Peyer's patch (tissue), 4 donors: ENCODE data around the gene IGSF8. TPM values are rescaled to one million over a fixed set of nuclear protein-coding genes. Genes with fewer than 3 reads are reported as not detected.

Experiments
- DNase-seq, 3 donors: peaks; one replicate each; pipeline ENCODE4 v3.0.0-alpha.2; 2017 to 2019
- H3K27ac ChIP-seq, 4 donors: fragments of 200-600 bp; sonication (generic); one replicate each; pipeline ENCODE4 v1.5.1; 2016 to 2019
- H3K27me3 ChIP-seq, 2 donors: fragments of 200-600 bp; sonication (generic); one replicate each; pipeline ENCODE4 v1.5.1; 2019
- H3K36me3 ChIP-seq, 3 donors: fragments of 200-600 bp; sonication (generic); one replicate each; pipeline ENCODE4 v1.5.1; 2016 to 2019
- H3K4me1 ChIP-seq, 4 donors: fragments of 200-600 bp; sonication (generic); one replicate each; pipeline ENCODE4 v1.5.1; 2016 to 2019
- H3K4me3 ChIP-seq, 4 donors: fragments of 200-600 bp; sonication (generic); 1 replicate in 3 of 4; 2 replicates in 1 of 4; pipeline ENCODE4 v1.5.1; 2016 to 2019; ENCODE audit warnings: mild to moderate bottlenecking in 1 of 4
- H3K9me3 ChIP-seq, 4 donors: fragments of 200-600 bp; sonication (generic); one replicate each; pipeline ENCODE4 v1.5.1; 2016 to 2019; ENCODE audit warnings: mild to moderate bottlenecking in 1 of 4
- POLR2A ChIP-seq, 2 donors: fragments of 450-650 bp; IDR thresholded peaks; one replicate each; pipeline ENCODE4 v1.5.1; 2017; ENCODE audit warnings: antibody characterized with exemption in 2 of 2, mild to moderate bottlenecking in 2 of 2, moderate library complexity in 2 of 2
- total RNA-seq, 4 donors: library from RNA; depleted of rRNA; stranded (reverse); fragments of >200 nt; gene quantifications; one replicate each; pipeline ENCODE4 v1.1.0, GENCODE V29; 2016
- TF ChIP-seq, protein P1 (sequence below), 6 experiments: fragments of 450-650 bp in 4 of 6; fragments of 200-600 bp in 2 of 6; sonication (generic) in 1 of 6; IDR thresholded peaks; one replicate each; pipeline ENCODE4 v1.5.1; 2017 to 2019; ENCODE audit warnings: antibody characterized with exemption in 6 of 6, mild to moderate bottlenecking in 3 of 6, moderate library complexity in 1 of 6

Gene IGSF8
- total RNA-seq, 4 donors from 2014 or later = 20.6 to 65.3 (median 38.9) TPM

- TF ChIP-seq POLR2A (IDR thresholded peaks at IDR 0.05) = no peak
- TF ChIP-seq, protein P1, sequence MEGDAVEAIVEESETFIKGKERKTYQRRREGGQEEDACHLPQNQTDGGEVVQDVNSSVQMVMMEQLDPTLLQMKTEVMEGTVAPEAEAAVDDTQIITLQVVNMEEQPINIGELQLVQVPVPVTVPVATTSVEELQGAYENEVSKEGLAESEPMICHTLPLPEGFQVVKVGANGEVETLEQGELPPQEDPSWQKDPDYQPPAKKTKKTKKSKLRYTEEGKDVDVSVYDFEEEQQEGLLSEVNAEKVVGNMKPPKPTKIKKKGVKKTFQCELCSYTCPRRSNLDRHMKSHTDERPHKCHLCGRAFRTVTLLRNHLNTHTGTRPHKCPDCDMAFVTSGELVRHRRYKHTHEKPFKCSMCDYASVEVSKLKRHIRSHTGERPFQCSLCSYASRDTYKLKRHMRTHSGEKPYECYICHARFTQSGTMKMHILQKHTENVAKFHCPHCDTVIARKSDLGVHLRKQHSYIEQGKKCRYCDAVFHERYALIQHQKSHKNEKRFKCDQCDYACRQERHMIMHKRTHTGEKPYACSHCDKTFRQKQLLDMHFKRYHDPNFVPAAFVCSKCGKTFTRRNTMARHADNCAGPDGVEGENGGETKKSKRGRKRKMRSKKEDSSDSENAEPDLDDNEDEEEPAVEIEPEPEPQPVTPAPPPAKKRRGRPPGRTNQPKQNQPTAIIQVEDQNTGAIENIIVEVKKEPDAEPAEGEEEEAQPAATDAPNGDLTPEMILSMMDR (IDR thresholded peaks at IDR 0.05) = no peak
- Histone ChIP-seq H3K36me3 (peaks cover 0 to 1% (median 0%) of the 10 kb centered on the region in 3 donors), H3K4me1 (no peaks in the 10 kb centered on the region), H3K27me3 (no peaks in the 10 kb centered on the region), H3K9me3 (no peaks in the 10 kb centered on the region), H3K27ac (no peak overlapping the region), H3K4me3 (no peak overlapping the region)
- DNase-seq = no peak
These were observed 35.8 kb upstream of the IGSF8 start for GRCh38 chr1:160133990-160134770.

DNA sequence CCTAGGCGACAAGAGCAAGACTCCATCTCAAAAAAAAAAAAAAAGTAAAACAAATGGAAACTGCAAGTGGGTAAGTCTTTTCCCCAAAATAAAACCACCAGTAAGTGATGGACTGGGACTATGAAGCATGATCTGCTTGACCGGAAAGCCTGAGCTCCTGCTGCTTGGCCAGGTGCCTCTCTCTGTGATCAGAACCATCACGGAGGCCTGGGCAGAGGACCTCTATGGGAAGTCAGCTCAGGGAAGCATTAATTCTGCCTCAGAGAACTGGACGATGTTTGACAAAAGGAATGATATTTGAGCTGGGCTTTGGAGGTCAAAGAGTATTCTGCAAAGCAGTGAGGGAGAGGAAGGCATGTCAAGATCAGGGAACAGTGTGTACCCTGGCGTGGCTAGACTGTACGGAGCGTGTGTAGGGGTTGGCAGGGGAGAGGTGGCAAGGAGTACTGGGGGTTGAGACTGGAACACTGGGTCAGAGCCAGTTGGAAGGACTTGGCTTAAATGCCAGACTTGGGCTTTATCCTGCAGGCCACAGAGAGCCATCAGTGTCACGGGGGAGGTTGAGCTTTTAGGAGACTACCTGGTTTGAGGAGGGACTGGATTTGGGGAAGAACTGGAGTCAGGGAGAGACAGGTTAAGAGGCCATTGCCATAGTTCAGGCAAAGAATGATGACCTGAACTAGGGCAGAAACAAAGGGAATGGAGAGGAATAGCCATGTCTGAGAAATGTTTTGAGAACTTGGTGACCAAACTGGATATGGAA is 33.6 kb upstream of the IGSF8 start:
- Histone ChIP-seq H3K27me3 (no peaks in the 10 kb centered on the region), H3K27ac (peak overlapping the region in 1 of 4 donors; percentile 14), H3K9me3 (no peaks in the 10 kb centered on the region), H3K4me3 (no peak overlapping the region), H3K4me1 (no peaks in the 10 kb centered on the region), H3K36me3 (peaks cover 0 to 6% (median 0%) of the 10 kb centered on the region in 3 donors)
- no peak for DNase-seq
- no peak for TF ChIP-seq POLR2A (IDR thresholded peaks at IDR 0.05)

GRCh38 chr1:160130939-160131338 is 32.5 kb upstream of the IGSF8 start:
- no peak for TF ChIP-seq POLR2A (IDR thresholded peaks at IDR 0.05)
- TF ChIP-seq, protein P1 (IDR thresholded peaks at IDR 0.05) = no peak
- Histone ChIP-seq H3K27ac (no peak overlapping the region), H3K9me3 (no peaks in the 10 kb centered on the region), H3K27me3 (no peaks in the 10 kb centered on the region), H3K4me3 (no peak overlapping the region), H3K4me1 (no peaks in the 10 kb centered on the region), H3K36me3 (peaks cover 0 to 6% (median 0%) of the 10 kb centered on the region in 3 donors)
- DNase-seq = no peak

- Histone ChIP-seq H3K27me3 (no peaks in the 10 kb centered on the region), H3K27ac (no peak overlapping the region), H3K4me1 (no peaks in the 10 kb centered on the region), H3K4me3 (no peak overlapping the region), H3K9me3 (no peaks in the 10 kb centered on the region), H3K36me3 (peaks cover 0 to 6% (median 0%) of the 10 kb centered on the region in 3 donors)
- TF ChIP-seq, protein P1 (IDR thresholded peaks at IDR 0.05) = no peak
- TF ChIP-seq POLR2A (IDR thresholded peaks at IDR 0.05) = no peak
- DNase-seq = no peak
These were observed 32.1 kb upstream of the IGSF8 start for GRCh38 chr1:160130486-160130885.

DNA sequence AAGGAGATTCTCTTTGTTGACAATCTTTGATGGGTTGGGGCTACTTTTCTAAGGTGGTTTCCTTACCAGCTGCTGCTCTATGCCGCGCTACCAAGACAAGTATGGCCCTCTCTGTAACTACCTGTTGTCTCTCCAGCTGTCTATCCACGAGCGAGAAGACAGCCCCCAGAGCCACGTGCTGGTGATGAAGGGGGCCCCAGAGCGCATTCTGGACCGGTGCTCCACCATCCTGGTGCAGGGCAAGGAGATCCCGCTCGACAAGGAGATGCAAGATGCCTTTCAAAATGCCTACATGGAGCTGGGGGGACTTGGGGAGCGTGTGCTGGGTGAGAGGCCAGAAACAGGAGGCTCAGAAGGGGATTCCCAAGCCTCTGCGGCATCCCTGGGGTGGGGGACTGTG is 31.5 kb upstream of the IGSF8 start:
- H3K27me3 ChIP-seq = no peaks in the 10 kb centered on the region
- no peak overlapping the region for H3K4me3 ChIP-seq
- no peak overlapping the region for H3K27ac ChIP-seq
- no peak for TF ChIP-seq POLR2A (IDR thresholded peaks at IDR 0.05)
- TF ChIP-seq, protein P1 (IDR thresholded peaks at IDR 0.05) = no peak
- H3K9me3 ChIP-seq = no peaks in the 10 kb centered on the region
- peaks cover 0 to 6% (median 0%) of the 10 kb centered on the region in 3 donors for H3K36me3 ChIP-seq
- DNase-seq = no peak
- H3K4me1 ChIP-seq = no peaks in the 10 kb centered on the region

DNA sequence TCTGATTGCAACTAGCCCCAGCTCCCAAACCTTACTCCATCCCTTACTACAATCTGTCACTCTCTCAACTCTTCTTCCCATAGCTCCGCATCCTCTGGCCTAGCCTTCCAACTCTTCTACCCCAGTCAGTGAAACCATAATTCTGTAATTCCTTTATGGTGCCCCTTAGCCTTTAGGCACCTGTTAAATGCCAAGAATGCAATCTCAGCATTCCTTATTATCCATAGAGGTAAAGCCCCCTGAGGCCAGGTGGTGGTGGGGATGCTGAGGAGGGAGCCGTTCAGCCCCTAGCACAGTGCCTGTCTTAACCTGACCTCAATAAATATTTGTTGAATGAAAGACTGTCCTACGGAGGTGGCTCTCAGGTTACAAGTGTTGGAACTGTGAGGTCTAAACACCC is 31.1 kb upstream of the IGSF8 start:
- Histone ChIP-seq H3K4me3 (no peak overlapping the region), H3K27ac (no peak overlapping the region), H3K27me3 (no peaks in the 10 kb centered on the region), H3K36me3 (peaks cover 0 to 6% (median 0%) of the 10 kb centered on the region in 3 donors), H3K4me1 (no peaks in the 10 kb centered on the region), H3K9me3 (no peaks in the 10 kb centered on the region)
- TF ChIP-seq POLR2A (IDR thresholded peaks at IDR 0.05) = no peak
- TF ChIP-seq, protein P1 (IDR thresholded peaks at IDR 0.05) = no peak
- no peak for DNase-seq
